ENCODE results near the gene RBMS2. TPM values are rescaled to one million over a fixed set of nuclear protein-coding genes. Genes with fewer than 3 reads are reported as not detected.

The RBMS2 gene
- polyA plus RNA-seq, 1 of the 3 experiments (the other 2 are of a cell fraction), result 8.9 TPM

GRCh38 chr12:56545023-56545604, 23.5 kb downstream of the RBMS2 start:
- Histone ChIP-seq H3K9me3 (no peaks in the 10 kb centered on the region), H3K4me1 (ENCODE audit: control insufficient read depth in 1 of 2, insufficient read depth in 2 of 2, low read depth in 1 of 2, low read length in 1 of 2) (no peaks in the 10 kb centered on the region), H3K36me3 (replicated peaks in 1 of 2; ENCODE audit: control insufficient read depth in 1 of 2, insufficient read depth in 2 of 2, low read length in 1 of 2) (peaks cover 0 to 10% of the 10 kb centered on the region in 2 experiments), H3K9me2 (no peaks in the 10 kb centered on the region), H3K4me3 (ENCODE audit: low read depth in 2 of 2, low read length in 1 of 2) (no peak overlapping the region), H3F3A (replicated peaks; ENCODE audit: insufficient read depth) (no peaks in the 10 kb centered on the region), H3K27ac (ENCODE audit: low read depth in 2 of 2, low read length in 1 of 2) (no peak overlapping the region), H4K20me1 (ENCODE audit: insufficient read depth) (0 out of 2 replicates have a peak, but pooled peaks cover 17% of the 10 kb centered on the region), H3K79me2 (ENCODE audit: insufficient read depth) (peaks cover 91% of the 10 kb centered on the region), H3K27me3 (ENCODE audit: insufficient read depth) (no peaks in the 10 kb centered on the region), H3K4me2 (no peak overlapping the region), H3K9ac (no peak overlapping the region), H2AFZ (ENCODE audit: low read depth) (no peak overlapping the region)
- WGBS (ENCODE audit: low lambda C conversion rate), result 97% methylated on average over 3 of the region's 3 CpGs
- TF ChIP-seq PBX3 (IDR thresholded peaks at IDR 0.05) (no peak), GATA2 (CRISPR knock-in tag; IDR thresholded peaks at IDR 0.05) (no peak), JUND (IDR thresholded peaks at IDR 0.05) (no peak), TAF1 (IDR thresholded peaks at IDR 0.05; ENCODE audit: borderline replicate concordance, low read depth, low read length) (no peak), ELF1 (IDR thresholded peaks at IDR 0.05) (no peak), MXI1 (IDR thresholded peaks at IDR 0.05; ENCODE audit: low read depth, low read length) (no peak), USF2 (IDR thresholded peaks at IDR 0.05; ENCODE audit: borderline replicate concordance, low read depth, low read length) (no peak), GABPA (IDR thresholded peaks at IDR 0.05; ENCODE audit: low read depth) (no peak), FOSL2 (IDR thresholded peaks at IDR 0.05; ENCODE audit: borderline replicate concordance, low read depth) (no peak), RCOR1 (IDR thresholded peaks at IDR 0.05; ENCODE audit: low read length) (no peak)
- no peak for DNase-seq
- POLR2A ChIA-PET, result no interaction called here
- CTCF ChIA-PET, result interaction anchor here (1.0 to 1.3 kb wide), 2 partner anchors 25 to 31 kb away, joined by 3 to 5 read pairs; no protein-coding TSS in a partner anchor

GRCh38 chr12:56546680-56547079, 25.1 kb downstream of the RBMS2 start:
- DNase-seq, result no peak
- H3K9me3 ChIP-seq, result no peaks in the 10 kb centered on the region
- H3K4me3 ChIP-seq (ENCODE audit: low read depth in 2 of 2, low read length in 1 of 2), result no peak overlapping the region
- ChIA-PET POLR2A (no interaction called here), CTCF (no interaction called here)
- no peak overlapping the region for H3K4me2 ChIP-seq
- H4K20me1 ChIP-seq (ENCODE audit: insufficient read depth), result 0 out of 2 replicates have a peak, but pooled peaks cover 17% of the 10 kb centered on the region
- H3K27me3 ChIP-seq (ENCODE audit: insufficient read depth), result no peaks in the 10 kb centered on the region
- no peak overlapping the region for H2AFZ ChIP-seq (ENCODE audit: low read depth)
- H3K36me3 ChIP-seq (replicated peaks in 1 of 2; ENCODE audit: control insufficient read depth in 1 of 2, insufficient read depth in 2 of 2, low read length in 1 of 2), result peaks cover 0 to 10% of the 10 kb centered on the region in 2 experiments
- no peaks in the 10 kb centered on the region for H3F3A ChIP-seq (replicated peaks; ENCODE audit: insufficient read depth)
- H3K79me2 ChIP-seq (ENCODE audit: insufficient read depth), result peaks cover 94% of the 10 kb centered on the region
- 94% methylated on average over 5 of the region's 5 CpGs for WGBS (ENCODE audit: low lambda C conversion rate)
- H3K9ac ChIP-seq, result no peak overlapping the region
- H3K27ac ChIP-seq (ENCODE audit: low read depth in 2 of 2, low read length in 1 of 2), result no peak overlapping the region
- TF ChIP-seq NRF1 (IDR thresholded peaks at IDR 0.05; ENCODE audit: low read depth, low read length), result no peak
- no peak for TF ChIP-seq TEAD4 (IDR thresholded peaks at IDR 0.05; ENCODE audit: borderline replicate concordance, insufficient read depth)
- TF ChIP-seq JUND (IDR thresholded peaks at IDR 0.05), result no peak
- no peak for TF ChIP-seq PBX3 (IDR thresholded peaks at IDR 0.05)
- TF ChIP-seq CHD2 (IDR thresholded peaks at IDR 0.05; ENCODE audit: low read length, partially characterized antibody), result no peak
- no peak for TF ChIP-seq ZBTB33 (IDR thresholded peaks at IDR 0.05; ENCODE audit: borderline replicate concordance, low read depth)
- no peak for TF ChIP-seq TCF12 (IDR thresholded peaks at IDR 0.05)
- no peaks in the 10 kb centered on the region for H3K9me2 ChIP-seq
- no peaks in the 10 kb centered on the region for H3K4me1 ChIP-seq (ENCODE audit: control insufficient read depth in 1 of 2, insufficient read depth in 2 of 2, low read depth in 1 of 2, low read length in 1 of 2)
